K562 (cell line): ENCODE data around the gene OCEL1. TPM values are rescaled to one million over a fixed set of nuclear protein-coding genes. Genes with fewer than 3 reads are reported as not detected.

Source experiments
- BCOR ChIP-seq: fragments of 450-650 bp; IDR thresholded peaks from 2 replicates; pipeline ENCODE4 v1.6.1; 2016
- BRD9 ChIP-seq: fragments of 450-650 bp; IDR thresholded peaks from 2 replicates; pipeline ENCODE4 v1.6.1; 2018; ENCODE audit warnings: low read depth; ENCODE audit not compliant: partially characterized antibody
- CBX5 ChIP-seq: IDR thresholded peaks from 2 replicates; pipeline ENCODE4 v1.6.1; 2014; ENCODE audit warnings: low read depth, borderline replicate concordance
- CHD1 ChIP-seq: fragments of 200-600 bp; sonication (generic); IDR thresholded peaks from one replicate; pipeline ENCODE4 v1.6.1; 2012; ENCODE audit warnings: mild to moderate bottlenecking, moderate library complexity, low read length, inconsistent platforms
- CREM ChIP-seq: IDR thresholded peaks from 2 replicates; pipeline ENCODE4 v1.6.1; 2014; ENCODE audit warnings: antibody characterized with exemption, low read depth
- DEAF1 ChIP-seq: fragments of 450-650 bp; formaldehyde crosslinking; IDR thresholded peaks from 2 replicates; pipeline ENCODE4 v1.4.0; 2020; ENCODE audit warnings: mild to moderate bottlenecking, moderate library complexity
- FOXJ2 ChIP-seq: fragments of 200-800 bp; sonication (Bioruptor generic); IDR thresholded peaks from 2 replicates; pipeline ENCODE4 v1.6.1; 2016; ENCODE audit warnings: missing genetic modification characterization, missing compliant biosample characterization
- HMBOX1 ChIP-seq: sonication (generic); IDR thresholded peaks from 2 replicates; pipeline ENCODE4 v1.6.1; 2016
- HNRNPL ChIP-seq: fragments of 200-400 bp; formaldehyde crosslinking; IDR thresholded peaks from 2 replicates; pipeline ENCODE4 v1.6.1; 2017; ENCODE audit warnings: low read depth, mild to moderate bottlenecking, low read length
- ID3 ChIP-seq, 2 experiments: fragments of 250-450 bp in 1 of 2; fragments of 450-650 bp in 1 of 2; sonication (Bioruptor Pico) in 1 of 2; IDR thresholded peaks; 2 replicates each; pipeline versions ENCODE4 v1.6.1 to v1.8.0; 2016 to 2021; ENCODE audit warnings: mild to moderate bottlenecking in 2 of 2, moderate library complexity in 2 of 2, missing compliant biosample characterization in 1 of 2, missing genetic modification characterization in 1 of 2
- ILF3 ChIP-seq: fragments of 450-650 bp; IDR thresholded peaks from 2 replicates; pipeline ENCODE4 v1.6.1; 2018; ENCODE audit warnings: antibody characterized with exemption, mild to moderate bottlenecking, moderate library complexity, borderline replicate concordance
- MAFK ChIP-seq: IDR thresholded peaks from 2 replicates; pipeline ENCODE4 v1.6.1; 2011; ENCODE audit warnings: low read length, improper control_type of control experiment
- MECOM ChIP-seq: fragments of 250-450 bp; sonication (Bioruptor Pico); IDR thresholded peaks from 2 replicates; pipeline ENCODE4 v1.8.0; 2022; ENCODE audit warnings: inconsistent platforms
- RBM39 ChIP-seq: fragments of 200-400 bp; formaldehyde crosslinking; optimal IDR thresholded peaks from 2 replicates; pipeline ENCODE3; 2018; ENCODE audit warnings: low read depth, low read length
- RFX7 ChIP-seq: fragments of 250-450 bp; sonication (Bioruptor Pico); IDR thresholded peaks from 2 replicates; pipeline ENCODE4 v1.5.1; 2021; ENCODE audit warnings: mild to moderate bottlenecking
- RNF2 ChIP-seq: sonication (generic); IDR thresholded peaks from 2 replicates; pipeline ENCODE4 v1.6.1; 2016
- ZNF143 ChIP-seq: sonication (generic); formaldehyde crosslinking; IDR thresholded peaks from 2 replicates; pipeline ENCODE4 v1.9.0; 2022; ENCODE audit warnings: mild to moderate bottlenecking, missing genetic modification reagents
- ZNF197 ChIP-seq: fragments of 200-800 bp; sonication (Bioruptor generic); IDR thresholded peaks from 2 replicates; pipeline ENCODE4 v1.6.1; 2016; ENCODE audit warnings: low read depth, missing genetic modification characterization, missing compliant biosample characterization
- ZNF584 ChIP-seq: fragments of 200-800 bp; sonication (Bioruptor generic); IDR thresholded peaks from 2 replicates; pipeline ENCODE4 v1.6.1; 2016; ENCODE audit warnings: low read depth, mild to moderate bottlenecking, missing genetic modification characterization, missing compliant biosample characterization
- ZNF609 ChIP-seq: sonication (generic); formaldehyde crosslinking; IDR thresholded peaks from 2 replicates; pipeline ENCODE4 v1.8.1; 2023; ENCODE audit warnings: missing genetic modification reagents, mild to moderate bottlenecking, borderline replicate concordance
- ZNF830 ChIP-seq: fragments of 250-450 bp; sonication (Bioruptor Pico); IDR thresholded peaks from 2 replicates; pipeline ENCODE4 v1.5.0; 2021; ENCODE audit warnings: mild to moderate bottlenecking
- polyA plus RNA-seq, 8 experiments: library from polyadenylated mRNA; depleted of rRNA in 4 of 8; stranded (reverse) in 5 of 8; unstranded in 3 of 8; fragments of >200 nt; fragmentation: Nextera tagmentation in 2 of 8; fragmentation: Illumina TruSeq in 1 of 8; extraction: Ambion mirVana in 2 of 8; extraction: Trizol in 1 of 8; gene quantifications; 2 replicates each; pipeline versions ENCODE4 v1.2.1 to v1.2.3, GENCODE V29; 2011 to 2014; ENCODE audit warnings: inconsistent platforms in 1 of 8, missing spikeins in 1 of 8
- total RNA-seq, 7 experiments: library from RNA; depleted of rRNA in 6 of 7; stranded (reverse); fragments of >200 nt in 6 of 7; fragmentation: Illumina TruSeq in 2 of 7; extraction: Trizol in 2 of 7; gene quantifications; 2 replicates each; pipeline versions ENCODE4 v1.2.1 to v1.2.3, GENCODE V29; 2011 to 2021; ENCODE audit warnings: low replicate concordance in 1 of 7

The OCEL1 gene
- total and polyA plus RNA-seq, 9 of the 15 experiments (the other 6 are each of a cell fraction or from before 2014, with no cell fraction given), result 8.0 to 38.0 (median 12.4) TPM

- TF ChIP-seq ZNF830 (CRISPR knock-in tag) (no peak), MAFK (no peak; the same call in 1 of the 2 replicates), ILF3 (no peak; the same call in 1 of the 2 replicates), BRD9 (peak; percentile 3), RNF2 (no peak), RFX7 (CRISPR knock-in tag) (no peak), BCOR (no peak), RBM39 (no peak), ZNF143 (CRISPR knock-in tag) (no peak), ZNF197 (CRISPR knock-in tag) (no peak), HMBOX1 (no peak), ZNF609 (CRISPR knock-in tag) (no peak), ID3 (CRISPR knock-in tag; IDR thresholded peaks at IDR 0.05) (no peak), ID3 (tag; IDR thresholded peaks at IDR 0.05) (no peak), CBX5 (no peak), ZNF584 (no peak), FOXJ2 (tag) (no peak), CREM (peak; percentile 87), CHD1 (no peak), HNRNPL (peak; percentile 81), DEAF1 (no peak), MECOM (CRISPR knock-in tag) (no peak)
These were observed at the start of gene OCEL1 (continued) for GRCh38 chr19:17226002-17226933.
